HCT116 (cell line): ENCODE results near the gene HBA1. TPM values are rescaled to one million over a fixed set of nuclear protein-coding genes. Genes with fewer than 3 reads are reported as not detected.

Source experiments
- ATAC-seq: fragments of 200-7000 bp; cut with Tn5 transposase; 2 replicates; pipeline ENCODE4 v1.9.1; 2020; ENCODE audit warnings: mild to moderate bottlenecking, moderate library complexity
- BruUV-seq: library from RNA; stranded (reverse); fragments of 400-500 nt; replicated peaks from 2 replicates; lab custom pipeline; 2021; lab: Mats Ljungman, UMichigan
- CTCF ChIA-PET: fragments of 300-600 bp; sonication (Branson Sonifier 250); formaldehyde crosslinking; loops from one replicate; lab custom pipeline; 2021; ENCODE audit warnings: antibody characterized with exemption; lab: Charles Lee
- POLR2A ChIA-PET: fragments of 300-600, 350-600 bp; sonication (Branson Sonifier 250); formaldehyde crosslinking; loops from one replicate; lab custom pipeline; 2021; ENCODE audit warnings: antibody characterized with exemption; lab: Charles Lee
- RAD21 ChIA-PET, 2 experiments: fragments of 300-600 bp; sonication (Branson Sonifier 250); formaldehyde crosslinking; loops; one replicate each; lab custom pipeline; 2023; ENCODE audit warnings: low total read pairs in 2 of 2; ENCODE audit not compliant: uncharacterized antibody in 2 of 2, unreplicated experiment in 2 of 2, low non-redundant PET in 1 of 2; lab: Charles Lee
- DNase-seq: peaks from one replicate; pipeline ENCODE4 v3.0.0-alpha.2; 2010; ENCODE audit warnings: low read depth, low spot score
- H2AFZ ChIP-seq: fragments of 200-600 bp; shearing (Covaris generic), sonication (generic); 2 replicates; pipeline ENCODE4 v1.6.1; 2017; ENCODE audit warnings: low read depth, mixed run types, mixed read lengths, antibody characterized with exemption, low read length; ENCODE audit not compliant: poor library complexity, severe bottlenecking
- H3K27ac ChIP-seq: 2 replicates; pipeline ENCODE4 v1.5.1; 2012; ENCODE audit warnings: low read depth, low read length
- H3K27me3 ChIP-seq: fragments of 200-600 bp; sonication (generic); 2 replicates; pipeline ENCODE4 v1.6.1; 2016; ENCODE audit warnings: mixed run types, low read length, mixed read lengths; ENCODE audit not compliant: insufficient read depth
- H3K36me3 ChIP-seq, 2 experiments: fragments of 200-500 bp in 1 of 2; fragments of 200-600 bp in 1 of 2; sonication (Bioruptor generic) in 1 of 2; sonication (generic) in 1 of 2; 2 replicates each; pipeline versions ENCODE4 v1.5.1 to v1.6.1; 2014 to 2016; ENCODE audit warnings: low read length in 2 of 2, inconsistent platforms in 1 of 2, mixed read lengths in 1 of 2, mixed run types in 1 of 2; ENCODE audit not compliant: insufficient read depth in 2 of 2, control insufficient read depth in 1 of 2
- H3K4me1 ChIP-seq, 2 experiments: fragments of 200-600 bp in 1 of 2; sonication (generic) in 1 of 2; 2 replicates each; pipeline versions ENCODE4 v1.5.1 to v1.6.1; 2012 to 2017; ENCODE audit warnings: low read length in 2 of 2, inconsistent platforms in 1 of 2, mild to moderate bottlenecking in 1 of 2, mixed read lengths in 1 of 2, mixed run types in 1 of 2, moderate library complexity in 1 of 2; ENCODE audit not compliant: insufficient read depth in 2 of 2, control insufficient read depth in 1 of 2
- H3K4me2 ChIP-seq: fragments of 200-600 bp; sonication (generic); 2 replicates; pipeline ENCODE4 v1.6.1; 2017; ENCODE audit warnings: mixed run types, low read length, mixed read lengths
- H3K4me3 ChIP-seq, 2 experiments: fragments of 200-600 bp in 1 of 2; sonication (generic) in 1 of 2; replicated peaks in 1 of 2; 2 replicates each; pipeline ENCODE4 v1.5.1; 2011 to 2016; ENCODE audit warnings: low read length in 2 of 2, control low read depth in 1 of 2, low read depth in 1 of 2, mild to moderate bottlenecking in 1 of 2, mixed read lengths in 1 of 2, mixed run types in 1 of 2
- H3K79me2 ChIP-seq: fragments of 200-600 bp; sonication (generic); 2 replicates; pipeline ENCODE4 v1.6.1; 2017; ENCODE audit warnings: mild to moderate bottlenecking, mixed run types, low read length, moderate library complexity, mixed read lengths; ENCODE audit not compliant: insufficient read depth
- H3K9ac ChIP-seq: fragments of 200-600 bp; sonication (generic); 2 replicates; pipeline ENCODE4 v1.6.1; 2016; ENCODE audit warnings: low read length, mixed read lengths
- H3K9me2 ChIP-seq: fragments of 200-600 bp; sonication (generic), shearing (Covaris generic); 2 replicates; pipeline ENCODE4 v1.6.1; 2017; ENCODE audit warnings: mixed run types, mild to moderate bottlenecking, moderate library complexity; ENCODE audit not compliant: insufficient read depth
- H3K9me3 ChIP-seq, 2 experiments: fragments of 200-500 bp in 1 of 2; fragments of 200-600 bp in 1 of 2; sonication (Bioruptor generic) in 1 of 2; sonication (generic) in 1 of 2; 2 replicates each; pipeline ENCODE4 v1.6.1; 2014 to 2017; ENCODE audit warnings: low read length in 2 of 2, mixed read lengths in 2 of 2, inconsistent platforms in 1 of 2, low read depth in 1 of 2, mild to moderate bottlenecking in 1 of 2, mixed run types in 1 of 2, moderate library complexity in 1 of 2; ENCODE audit not compliant: control insufficient read depth in 1 of 2, insufficient read depth in 1 of 2
- H4K20me1 ChIP-seq: fragments of 200-600 bp; sonication (generic), shearing (Covaris generic); 2 replicates; pipeline ENCODE4 v1.6.1; 2017; ENCODE audit warnings: mixed run types, mild to moderate bottlenecking, moderate library complexity; ENCODE audit not compliant: insufficient read depth
- CBX3 ChIP-seq: IDR thresholded peaks from 2 replicates; pipeline ENCODE4 v1.6.1; 2012; ENCODE audit warnings: low read depth
- CEBPB ChIP-seq: IDR thresholded peaks from 2 replicates; pipeline ENCODE4 v1.6.1; 2012; ENCODE audit warnings: low read depth
- EGR1 ChIP-seq: IDR thresholded peaks from 2 replicates; pipeline ENCODE4 v1.6.1; 2012; ENCODE audit warnings: low read depth
- ELF1 ChIP-seq: IDR thresholded peaks from 2 replicates; pipeline ENCODE4 v1.6.1; 2012; ENCODE audit warnings: low read depth, borderline replicate concordance
- EZH2phosphoT487 ChIP-seq: fragments of 200-600 bp; IDR thresholded peaks from 2 replicates; pipeline ENCODE4 v1.6.1; 2018; ENCODE audit warnings: antibody characterized with exemption, borderline replicate concordance
- FOSL1 ChIP-seq: IDR thresholded peaks from 2 replicates; pipeline ENCODE4 v1.6.1; 2012; ENCODE audit warnings: low read depth
- JUND ChIP-seq: IDR thresholded peaks from 2 replicates; pipeline ENCODE4 v1.6.1; 2012
- POLR2A ChIP-seq: IDR thresholded peaks from 2 replicates; pipeline ENCODE4 v1.7.0; 2011; ENCODE audit warnings: borderline replicate concordance; ENCODE audit not compliant: insufficient read depth, insufficient read length; ENCODE audit errors: extremely low read depth
- POLR2AphosphoS5 ChIP-seq: IDR thresholded peaks from 2 replicates; pipeline ENCODE4 v1.6.1; 2011; ENCODE audit warnings: mild to moderate bottlenecking, low read depth, low read length, moderate library complexity
- RAD21 ChIP-seq: IDR thresholded peaks from 2 replicates; pipeline ENCODE4 v1.6.1; 2012; ENCODE audit warnings: low read depth, mild to moderate bottlenecking
- SIN3A ChIP-seq: IDR thresholded peaks from 2 replicates; pipeline ENCODE4 v1.6.1; 2012; ENCODE audit warnings: low read depth
- SP1 ChIP-seq: IDR thresholded peaks from 2 replicates; pipeline ENCODE4 v1.6.1; 2012; ENCODE audit warnings: low read depth
- TCF7L2 ChIP-seq: IDR thresholded peaks from 2 replicates; pipeline ENCODE4 v1.7.0; 2011; ENCODE audit warnings: borderline replicate concordance, inconsistent platforms; ENCODE audit not compliant: insufficient read depth, insufficient read length; ENCODE audit errors: extremely low read depth
- ZFX ChIP-seq: fragments of 450-650 bp; IDR thresholded peaks from 2 replicates; pipeline ENCODE4 v1.6.1; 2017
- intact Hi-C: fragments of 100-400 bp; cut with micrococcal nuclease; formaldehyde crosslinking; loops from 2 replicates; pipeline ENCODE4 v1.10.0; 2022
- total RNA-seq: library from RNA; stranded (reverse); gene quantifications from one replicate; pipeline ENCODE4 v1.2.1, GENCODE V29; 2021; ENCODE audit not compliant: unreplicated experiment
- TF ChIP-seq, protein P1 (sequence below): IDR thresholded peaks from 2 replicates; pipeline ENCODE4 v1.6.1; 2012
- TF ChIP-seq, protein P2 (sequence below): IDR thresholded peaks from 2 replicates; pipeline ENCODE4 v1.6.1; 2012; ENCODE audit warnings: low read depth
- TF ChIP-seq, protein P3 (sequence below): IDR thresholded peaks from 2 replicates; pipeline ENCODE4 v1.6.1; 2012

HBA1 gene
- total RNA-seq, 1 experiment from 2014 or later: 4.9 TPM

DNA sequence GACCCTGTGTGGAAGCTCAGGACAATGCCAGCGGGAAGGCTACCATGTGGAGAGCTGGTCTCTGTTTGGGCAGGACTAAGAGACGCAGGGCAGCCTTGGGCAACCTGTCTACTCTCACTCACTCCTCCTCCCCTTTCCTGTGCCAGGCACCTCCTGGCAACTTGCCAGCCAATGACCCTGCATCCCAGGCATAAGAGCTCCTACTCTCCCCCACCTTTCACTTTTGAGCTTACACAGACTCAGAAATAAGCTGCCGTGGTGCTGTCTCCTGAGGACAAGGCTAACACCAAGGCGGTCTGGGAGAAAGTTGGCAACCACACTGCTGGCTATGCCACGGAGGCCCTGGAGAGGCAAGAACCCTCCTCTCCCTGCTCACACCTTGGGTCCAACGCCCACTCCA, 8.1 kb upstream of the HBA1 start:
- peaks cover 0 to 14% of the 10 kb centered on the region in 2 experiments; a peak in 2 of 4 replicates for H3K4me1 ChIP-seq
- no peak for ATAC-seq
- no peak overlapping the region for H2AFZ ChIP-seq
- intact Hi-C loops: no loop called here
- DNase-seq: no peak
- no peak for TF ChIP-seq RAD21
- no peak for TF ChIP-seq SIN3A
- TF ChIP-seq POLR2A: no peak
- TF ChIP-seq, protein P1, sequence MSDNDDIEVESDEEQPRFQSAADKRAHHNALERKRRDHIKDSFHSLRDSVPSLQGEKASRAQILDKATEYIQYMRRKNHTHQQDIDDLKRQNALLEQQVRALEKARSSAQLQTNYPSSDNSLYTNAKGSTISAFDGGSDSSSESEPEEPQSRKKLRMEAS: no peak
- TF ChIP-seq ELF1: no peak
- no peak for TF ChIP-seq POLR2AphosphoS5
- TF ChIP-seq JUND: no peak
- TF ChIP-seq CEBPB: no peak
- TF ChIP-seq ZFX: no peak
- TF ChIP-seq EGR1: no peak
- TF ChIP-seq CBX3: no peak
- TF ChIP-seq EZH2phosphoT487: no peak
- no peak for TF ChIP-seq SP1
- no peak for TF ChIP-seq TCF7L2
- TF ChIP-seq, all 23 proteins: peak for 0
- H3K9me2 ChIP-seq: no peaks in the 10 kb centered on the region
- RAD21 ChIA-PET: interaction anchor here in 1 of 2 experiments (0.7 kb wide), 1 partner anchor 184 kb away, joined by 4 read pairs; the partner anchor contains the start of gene AXIN1
- H3K27me3 ChIP-seq: no peaks in the 10 kb centered on the region
- no TSS peak for BruUV-seq
- H3K79me2 ChIP-seq: no peaks in the 10 kb centered on the region
- H3K9me3 ChIP-seq: no peaks in the 10 kb centered on the region
- CTCF ChIA-PET: no interaction called here
- no peaks in the 10 kb centered on the region for H4K20me1 ChIP-seq
- H3K36me3 ChIP-seq: no peaks in the 10 kb centered on the region
- no peak overlapping the region for H3K9ac ChIP-seq
- no peak overlapping the region for H3K4me2 ChIP-seq
- POLR2A ChIA-PET: no interaction called here
- no peak overlapping the region for H3K27ac ChIP-seq
- no peak overlapping the region for H3K4me3 ChIP-seq

DNA sequence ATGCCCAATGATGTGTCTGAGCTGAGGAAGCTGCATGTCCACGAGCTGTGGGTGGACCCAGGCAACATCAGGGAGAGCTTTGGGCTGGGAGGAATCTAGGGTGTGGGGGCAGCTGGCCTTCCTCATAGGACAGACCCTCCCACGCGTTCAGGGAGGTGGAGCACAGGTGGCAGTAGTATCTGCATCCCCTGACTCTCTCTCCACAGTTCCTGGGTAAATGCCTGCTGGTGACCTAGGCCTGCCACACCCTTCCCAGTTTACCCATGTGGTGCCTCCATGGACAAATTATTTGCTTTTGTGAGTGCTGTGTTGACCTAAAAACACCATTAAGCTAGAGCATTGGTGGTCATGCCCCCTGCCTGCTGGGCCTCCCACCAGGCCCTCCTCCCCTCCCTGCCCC, 7.5 kb upstream of the HBA1 start:
- no TSS peak for BruUV-seq
- ATAC-seq: no peak

More for the DNA sequence above, 7.5 kb upstream of the HBA1 start:
- peaks cover 0 to 14% of the 10 kb centered on the region in 2 experiments; a peak in 2 of 4 replicates for H3K4me1 ChIP-seq
- H3K4me3 ChIP-seq: no peak overlapping the region
- ChIA-PET CTCF (no interaction called here), RAD21 (interaction anchor here in 1 of 2 experiments (0.7 kb wide), 1 partner anchor 184 kb away, joined by 4 read pairs; the partner anchor contains the start of gene AXIN1), POLR2A (no interaction called here)
- no peaks in the 10 kb centered on the region for H3K36me3 ChIP-seq
- no peaks in the 10 kb centered on the region for H3K27me3 ChIP-seq
- no peaks in the 10 kb centered on the region for H4K20me1 ChIP-seq
- no peak overlapping the region for H3K4me2 ChIP-seq
- intact Hi-C loops: no loop called here
- H3K9me3 ChIP-seq: no peaks in the 10 kb centered on the region
- no peak overlapping the region for H3K27ac ChIP-seq
- H3K9ac ChIP-seq: no peak overlapping the region
- no peaks in the 10 kb centered on the region for H3K79me2 ChIP-seq
- no peaks in the 10 kb centered on the region for H3K9me2 ChIP-seq
- DNase-seq: no peak
- H2AFZ ChIP-seq: no peak overlapping the region
- no peak for TF ChIP-seq FOSL1
- no peak for TF ChIP-seq TCF7L2
- TF ChIP-seq, protein P1: no peak
- TF ChIP-seq CBX3: no peak
- no peak for TF ChIP-seq ZFX
- TF ChIP-seq, protein P2, sequence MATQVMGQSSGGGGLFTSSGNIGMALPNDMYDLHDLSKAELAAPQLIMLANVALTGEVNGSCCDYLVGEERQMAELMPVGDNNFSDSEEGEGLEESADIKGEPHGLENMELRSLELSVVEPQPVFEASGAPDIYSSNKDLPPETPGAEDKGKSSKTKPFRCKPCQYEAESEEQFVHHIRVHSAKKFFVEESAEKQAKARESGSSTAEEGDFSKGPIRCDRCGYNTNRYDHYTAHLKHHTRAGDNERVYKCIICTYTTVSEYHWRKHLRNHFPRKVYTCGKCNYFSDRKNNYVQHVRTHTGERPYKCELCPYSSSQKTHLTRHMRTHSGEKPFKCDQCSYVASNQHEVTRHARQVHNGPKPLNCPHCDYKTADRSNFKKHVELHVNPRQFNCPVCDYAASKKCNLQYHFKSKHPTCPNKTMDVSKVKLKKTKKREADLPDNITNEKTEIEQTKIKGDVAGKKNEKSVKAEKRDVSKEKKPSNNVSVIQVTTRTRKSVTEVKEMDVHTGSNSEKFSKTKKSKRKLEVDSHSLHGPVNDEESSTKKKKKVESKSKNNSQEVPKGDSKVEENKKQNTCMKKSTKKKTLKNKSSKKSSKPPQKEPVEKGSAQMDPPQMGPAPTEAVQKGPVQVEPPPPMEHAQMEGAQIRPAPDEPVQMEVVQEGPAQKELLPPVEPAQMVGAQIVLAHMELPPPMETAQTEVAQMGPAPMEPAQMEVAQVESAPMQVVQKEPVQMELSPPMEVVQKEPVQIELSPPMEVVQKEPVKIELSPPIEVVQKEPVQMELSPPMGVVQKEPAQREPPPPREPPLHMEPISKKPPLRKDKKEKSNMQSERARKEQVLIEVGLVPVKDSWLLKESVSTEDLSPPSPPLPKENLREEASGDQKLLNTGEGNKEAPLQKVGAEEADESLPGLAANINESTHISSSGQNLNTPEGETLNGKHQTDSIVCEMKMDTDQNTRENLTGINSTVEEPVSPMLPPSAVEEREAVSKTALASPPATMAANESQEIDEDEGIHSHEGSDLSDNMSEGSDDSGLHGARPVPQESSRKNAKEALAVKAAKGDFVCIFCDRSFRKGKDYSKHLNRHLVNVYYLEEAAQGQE: no peak
- TF ChIP-seq, protein P3, sequence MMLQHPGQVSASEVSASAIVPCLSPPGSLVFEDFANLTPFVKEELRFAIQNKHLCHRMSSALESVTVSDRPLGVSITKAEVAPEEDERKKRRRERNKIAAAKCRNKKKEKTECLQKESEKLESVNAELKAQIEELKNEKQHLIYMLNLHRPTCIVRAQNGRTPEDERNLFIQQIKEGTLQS: no peak
- no peak for TF ChIP-seq EGR1
